Activated CD8-positive, alpha-beta memory T cell treated with anti-CD3 and anti-CD28 coated beads for 1 hour (primary cell): ENCODE results near the gene CLEC18A.
"Not testable (repeated sequence)": the region's sequence is repeated elsewhere in the genome, so short reads cannot be mapped to it uniquely, and the experiment has no call there.

Experiments used
- DNase-seq, 2 donors: peaks; one replicate each; pipeline ENCODE4 v3.0.0-alpha.2; 2020; ENCODE audit warnings: low read depth in 1 of 2; ENCODE audit errors: extremely low read depth in 1 of 2

Gene CLEC18A

DNA sequence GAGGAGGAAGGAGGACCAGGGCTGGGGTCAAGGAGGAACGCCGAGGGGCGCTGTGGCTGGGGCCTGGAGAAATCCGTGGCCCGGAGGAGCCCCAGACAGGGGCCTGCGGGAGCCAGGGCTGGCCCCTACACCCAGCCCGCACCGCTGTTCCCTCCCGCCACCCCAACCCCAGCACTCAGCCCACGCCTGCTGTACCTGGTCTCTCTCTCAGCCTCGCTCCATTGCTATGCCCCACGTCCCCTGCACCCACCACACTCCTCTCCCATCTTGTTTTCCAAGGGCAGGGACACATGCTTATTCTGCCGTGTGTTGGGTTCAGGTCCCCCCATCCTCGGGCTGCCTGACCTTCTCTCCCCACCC is 518 bp downstream of the CLEC18A start:
- not testable (repeated sequence) for DNase-seq

DNA sequence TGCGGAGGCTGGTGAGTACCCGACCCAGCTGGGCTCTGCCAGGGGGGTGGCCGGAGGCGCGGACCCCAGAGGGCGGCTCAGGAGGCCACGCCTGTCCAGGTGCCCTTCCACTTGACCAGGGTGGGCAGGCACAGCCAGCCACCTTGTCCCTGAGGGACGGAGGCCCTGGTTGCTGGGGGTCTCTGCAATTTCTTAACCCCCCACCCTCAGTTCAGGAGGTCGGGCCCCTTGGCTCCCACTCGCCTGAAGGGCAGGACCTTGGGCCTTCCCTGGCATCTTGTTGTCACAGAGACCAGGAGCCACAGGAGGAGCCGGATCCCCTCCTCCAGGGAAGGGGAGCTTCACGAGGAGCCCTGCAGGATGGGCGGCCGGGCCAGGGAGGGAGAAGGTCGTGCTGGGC is 982 bp downstream of the CLEC18A start:
- not testable (repeated sequence) for DNase-seq

DNA sequence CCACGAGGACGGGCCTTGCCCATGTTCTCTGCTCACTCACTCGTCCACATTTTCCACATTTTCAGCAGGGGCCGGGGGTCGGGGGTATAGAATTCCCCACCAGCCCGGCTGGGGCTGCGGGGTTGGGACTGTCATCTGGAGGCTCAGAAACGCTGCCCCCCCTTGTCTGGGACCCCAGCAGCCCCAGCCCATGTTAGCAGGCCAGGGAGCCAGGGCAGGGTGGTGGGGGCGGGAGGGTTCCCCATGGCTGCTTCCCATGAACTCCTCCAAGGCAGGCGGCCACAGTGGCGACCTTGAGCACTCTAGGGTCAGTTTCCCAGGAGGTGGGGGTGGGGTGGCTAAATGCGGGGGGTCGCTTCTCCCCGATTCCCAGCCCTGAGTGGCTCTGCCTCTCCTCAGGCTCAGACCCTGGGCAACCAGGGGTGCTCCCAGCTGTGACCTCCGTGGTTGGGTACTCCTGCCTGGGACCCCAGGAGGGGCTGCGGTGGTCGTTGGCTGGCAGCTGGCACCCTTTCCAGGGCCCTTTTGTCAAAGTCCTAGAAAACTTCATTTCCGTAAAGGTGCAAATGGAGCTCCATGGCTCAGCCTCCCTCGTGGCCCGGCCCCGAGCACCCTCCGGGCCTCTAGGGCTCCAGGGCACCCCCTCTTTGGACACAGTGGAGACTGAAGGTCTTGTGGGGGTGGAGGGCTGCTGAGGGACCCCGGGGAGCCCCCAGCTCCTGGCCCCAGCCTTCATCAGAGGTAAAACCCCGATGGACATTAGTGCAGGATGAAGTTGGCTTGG is 1.6 kb downstream of the CLEC18A start:
- not testable (repeated sequence) for DNase-seq

GRCh38 chr16:69954241-69954640 is 3.1 kb downstream of the CLEC18A start:
- not testable (repeated sequence) for DNase-seq

DNA sequence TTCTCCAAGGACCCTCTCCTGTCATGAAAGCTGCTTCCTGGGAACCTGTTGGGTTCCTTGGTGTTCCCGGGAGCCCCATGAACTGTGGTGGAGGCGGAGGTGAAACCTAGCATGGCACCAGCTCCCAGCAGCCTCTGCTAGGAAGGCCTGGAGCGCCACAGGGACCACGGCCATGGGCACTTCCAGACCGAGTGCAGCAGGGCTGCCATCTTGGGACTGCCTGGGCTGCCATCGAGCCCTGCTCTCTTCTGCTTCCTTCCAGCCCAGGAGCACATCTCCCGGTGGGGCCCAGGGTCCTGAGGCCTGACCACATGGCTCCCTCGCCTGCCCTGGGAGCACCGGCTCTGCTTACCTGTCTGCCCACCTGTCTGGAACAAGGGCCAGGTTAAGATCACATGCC is 12.2 kb downstream of the CLEC18A start:
- not testable (repeated sequence) for DNase-seq

- not testable (repeated sequence) for DNase-seq
These were observed 14.0 kb downstream of the CLEC18A start for GRCh38 chr16:69964960-69965660.

DNA sequence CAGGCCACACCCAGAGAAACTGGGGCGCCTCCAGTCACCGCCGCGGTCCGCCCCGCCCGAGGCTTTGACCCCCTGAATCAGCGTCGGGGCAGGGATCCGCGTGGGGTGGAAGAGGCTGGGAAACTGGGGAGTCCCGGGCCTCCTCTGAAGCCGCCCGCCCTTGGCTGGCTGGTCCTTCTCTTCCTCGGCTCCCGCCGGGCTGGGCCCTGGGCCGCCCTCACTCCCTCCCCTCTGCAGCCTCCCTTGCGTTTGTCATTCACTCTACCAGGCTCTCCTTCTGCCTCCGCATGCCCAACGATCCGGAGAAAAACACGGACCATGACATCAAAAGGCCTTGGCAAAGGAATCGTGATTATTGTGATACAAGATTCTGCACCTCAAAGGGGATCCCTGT is 14.5 kb downstream of the CLEC18A start:
- DNase-seq = not testable (repeated sequence)

GRCh38 chr16:69967688-69968087 is 16.6 kb downstream of the CLEC18A start:
- not testable (repeated sequence) for DNase-seq

DNA sequence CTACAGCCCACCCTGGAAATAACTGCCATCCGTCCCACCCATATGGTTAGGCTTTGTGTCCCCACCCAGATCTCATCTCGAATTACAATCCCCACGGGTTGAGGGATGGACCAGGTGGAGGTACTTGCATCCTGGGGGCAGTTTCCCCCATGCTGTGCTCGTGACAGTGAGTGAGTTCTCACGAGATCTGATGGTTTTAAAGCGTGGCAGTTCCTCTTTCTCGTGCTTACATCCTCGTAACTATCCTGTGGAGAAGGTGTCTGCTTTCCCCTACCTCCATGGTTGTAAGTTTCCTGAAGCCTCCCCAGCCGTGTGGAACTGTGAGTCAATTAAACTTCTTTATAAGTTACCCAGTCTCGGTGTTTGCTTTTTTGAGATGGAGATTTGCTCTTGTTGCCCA is 17.0 kb downstream of the CLEC18A start:
- DNase-seq = not testable (repeated sequence)

DNA sequence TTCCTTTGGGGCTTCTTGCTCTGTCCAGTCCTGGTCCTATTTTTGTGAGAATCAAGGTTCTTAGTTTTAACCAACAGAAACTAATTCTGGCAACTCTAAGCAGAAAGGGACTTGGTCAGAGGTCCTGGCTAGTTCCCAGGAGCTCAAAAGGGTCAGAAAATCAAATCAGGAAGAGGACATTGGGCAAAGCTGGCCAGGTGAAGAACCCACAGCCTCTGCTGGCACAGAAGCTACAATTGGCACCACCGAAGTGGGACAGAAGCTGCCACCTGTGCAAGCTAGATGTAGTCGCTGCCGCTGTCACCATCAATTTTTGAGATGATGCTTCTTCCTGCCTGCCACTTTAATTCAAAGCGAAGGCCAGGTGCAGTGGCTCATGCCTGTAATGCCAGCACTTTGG is 18.5 kb downstream of the CLEC18A start:
- not testable (repeated sequence) for DNase-seq

DNA sequence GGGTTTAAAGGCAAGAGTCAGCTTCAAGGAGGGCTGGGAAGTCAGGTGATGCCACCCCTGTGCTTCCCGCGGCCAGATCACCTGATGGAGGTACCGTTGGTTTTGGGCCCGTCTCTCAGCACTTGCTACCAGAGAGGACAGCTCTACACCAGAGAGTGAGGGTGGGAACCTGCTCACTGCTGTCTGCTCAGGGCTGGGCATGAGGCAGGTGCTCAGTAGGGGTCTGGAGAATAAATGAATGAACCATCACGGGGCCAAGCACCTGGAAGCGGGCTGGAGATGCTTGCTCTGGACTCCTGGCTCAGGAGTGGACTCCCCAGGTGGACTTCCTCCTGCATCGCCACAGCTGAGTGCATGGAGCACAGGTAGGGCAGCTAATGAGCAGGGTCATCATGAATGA is 21.0 kb downstream of the CLEC18A start:
- not testable (repeated sequence) for DNase-seq

DNA sequence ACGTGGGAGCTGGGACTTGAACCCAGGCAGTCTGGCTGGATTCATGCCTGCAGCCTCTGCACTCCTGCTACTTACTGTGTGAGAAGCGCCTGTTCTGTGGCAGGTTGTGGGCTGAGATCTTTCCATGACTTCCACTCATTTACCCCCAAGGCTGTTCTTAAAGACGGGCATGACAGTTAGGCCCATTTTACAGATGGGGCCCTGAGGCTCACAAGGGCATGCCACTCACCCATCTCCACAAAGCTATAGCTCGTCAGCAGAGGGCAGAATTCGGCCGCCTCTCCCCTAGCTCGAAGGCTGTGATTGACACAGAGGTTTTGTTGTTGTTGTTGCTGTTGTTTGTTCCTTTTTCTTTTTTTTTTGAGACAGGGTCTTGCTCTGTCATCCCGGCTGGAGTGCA is 21.8 kb downstream of the CLEC18A start:
- not testable (repeated sequence) for DNase-seq

DNA sequence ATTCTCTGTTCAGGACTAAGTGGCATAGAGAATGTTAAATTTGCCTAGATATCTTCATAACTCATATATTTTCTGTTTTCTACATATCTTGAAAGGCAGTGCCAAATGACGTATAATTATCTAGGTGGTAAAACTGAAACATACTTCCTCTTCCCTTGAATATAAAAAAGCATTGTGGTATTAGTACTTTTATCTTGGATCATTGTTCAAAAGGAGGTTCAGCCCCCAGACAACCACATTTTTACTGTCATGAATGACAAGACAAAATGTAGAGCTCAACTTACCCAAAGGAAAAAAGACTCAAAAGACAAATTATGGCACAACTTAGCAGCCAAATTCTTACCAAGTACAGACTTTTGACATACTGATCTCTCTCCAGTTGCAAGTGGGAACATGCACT is 34.1 kb downstream of the CLEC18A start:
- DNase-seq = not testable (repeated sequence)

DNA sequence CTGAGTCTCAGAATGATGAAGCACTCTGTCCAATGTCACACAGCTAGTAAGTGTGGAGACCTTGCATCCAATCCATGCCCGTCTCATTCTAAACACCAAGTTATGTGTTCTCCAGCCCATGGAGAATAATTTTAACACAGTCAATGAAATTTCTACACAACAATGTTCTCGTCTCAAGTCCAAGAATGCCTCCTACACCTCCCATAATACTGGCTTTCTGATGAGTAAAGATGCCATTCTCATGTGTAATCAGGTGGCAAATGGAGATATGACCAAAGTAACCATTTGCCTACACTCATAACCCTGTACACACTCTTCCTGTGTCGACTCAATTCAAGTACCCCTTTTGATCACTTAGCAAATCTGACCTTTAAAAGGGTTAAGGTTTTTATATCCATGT is 46.8 kb downstream of the CLEC18A start:
- not testable (repeated sequence) for DNase-seq

- not testable (repeated sequence) for DNase-seq
These were observed 48.7 kb downstream of the CLEC18A start for GRCh38 chr16:69999801-70000200.

DNA sequence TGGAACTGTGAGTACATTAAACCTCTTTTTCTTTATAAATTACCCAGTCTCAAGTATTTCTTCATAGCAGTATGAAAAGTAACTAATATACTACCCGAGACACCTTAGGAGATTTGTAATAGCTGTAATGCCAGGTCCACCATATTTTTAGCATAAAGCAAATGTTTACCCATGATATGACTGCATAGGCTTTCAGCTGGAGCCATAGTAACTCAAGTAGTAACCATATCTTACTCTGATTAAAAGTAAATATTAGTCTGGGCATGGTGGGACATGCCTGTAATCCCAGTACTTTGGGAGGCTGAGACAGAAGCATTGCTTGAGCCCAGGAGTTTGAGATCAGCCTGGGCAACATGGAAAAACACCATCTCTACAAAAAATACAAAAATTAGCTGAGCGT is 52.4 kb downstream of the CLEC18A start:
- DNase-seq = not testable (repeated sequence)

- DNase-seq = not testable (repeated sequence)
These were observed 57.5 kb downstream of the CLEC18A start for GRCh38 chr16:70008604-70009003.

DNA sequence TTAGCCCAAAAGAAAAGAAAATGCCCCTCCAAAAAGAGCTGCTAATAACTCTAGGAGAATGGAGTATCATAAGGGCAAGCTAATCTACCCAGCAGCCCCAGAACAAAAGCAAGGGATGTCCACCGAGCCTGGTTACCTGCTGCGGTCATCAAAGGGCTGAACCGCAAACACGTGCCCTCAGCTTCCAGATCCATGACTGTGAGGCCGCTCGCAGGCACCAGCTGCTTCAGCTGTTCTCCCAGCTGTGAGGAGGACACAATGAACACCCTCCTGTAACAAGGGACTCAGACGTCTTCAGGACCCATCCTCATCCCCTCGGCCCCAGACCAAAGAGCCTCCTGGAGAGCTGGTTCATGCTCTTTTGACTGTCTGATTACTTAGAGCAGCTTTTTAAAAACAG is 59.5 kb downstream of the CLEC18A start:
- not testable (repeated sequence) for DNase-seq

- not testable (repeated sequence) for DNase-seq
These were observed 60.0 kb downstream of the CLEC18A start for GRCh38 chr16:70011120-70011519.

DNA sequence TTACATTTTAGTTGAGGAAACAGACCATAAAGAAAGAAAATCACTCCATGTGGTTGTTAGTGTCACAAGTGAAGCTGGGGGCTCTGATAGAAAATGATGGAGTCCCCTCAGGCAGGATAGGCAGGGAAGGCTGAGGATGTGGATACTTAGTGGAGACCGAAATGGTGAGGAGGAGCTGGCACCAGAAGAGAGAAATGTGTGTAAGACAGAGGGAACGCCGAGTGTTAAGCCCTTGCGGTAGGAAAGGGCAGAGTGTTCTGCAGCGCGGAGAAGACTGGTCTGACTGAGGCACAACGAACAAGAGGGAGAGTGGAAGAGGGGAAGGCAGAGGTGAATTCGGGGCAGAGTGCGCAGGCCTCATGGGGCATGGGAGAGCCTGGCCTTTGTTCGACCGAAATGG is 61.2 kb downstream of the CLEC18A start:
- DNase-seq = not testable (repeated sequence)

- DNase-seq = not testable (repeated sequence)
These were observed 61.8 kb downstream of the CLEC18A start for GRCh38 chr16:70012951-70013350.
